IPS-15b (cell line): Measurements from ENCODE around the gene CFAP69.
A peak's percentile ranks its signal among the peaks of the same experiment; 100 is the strongest.
"Not testable (repeated sequence)": the region's sequence is repeated elsewhere in the genome, so short reads cannot be mapped to it uniquely, and the experiment has no call there.

Experiments used
- H3K27me3 ChIP-seq: one replicate; pipeline ENCODE4 v1.6.1; 2013; ENCODE audit warnings: low read length; ENCODE audit not compliant: control insufficient read depth, insufficient read depth
- H3K36me3 ChIP-seq: one replicate; pipeline ENCODE4 v1.6.1; 2013; ENCODE audit warnings: low read length; ENCODE audit not compliant: control insufficient read depth, insufficient read depth
- H3K4me1 ChIP-seq: one replicate; pipeline ENCODE4 v1.6.1; 2013; ENCODE audit warnings: mild to moderate bottlenecking, low read length; ENCODE audit not compliant: control insufficient read depth, insufficient read depth
- H3K4me3 ChIP-seq: one replicate; pipeline ENCODE4 v1.5.1; 2013; ENCODE audit warnings: low read depth, low read length
- H3K9ac ChIP-seq: one replicate; pipeline ENCODE4 v1.6.1; 2013; ENCODE audit warnings: low read depth, mild to moderate bottlenecking, low read length
- H3K9me3 ChIP-seq: one replicate; pipeline ENCODE4 v1.6.1; 2013; ENCODE audit warnings: mild to moderate bottlenecking, low read length; ENCODE audit not compliant: control insufficient read depth, insufficient read depth

CFAP69 gene

DNA sequence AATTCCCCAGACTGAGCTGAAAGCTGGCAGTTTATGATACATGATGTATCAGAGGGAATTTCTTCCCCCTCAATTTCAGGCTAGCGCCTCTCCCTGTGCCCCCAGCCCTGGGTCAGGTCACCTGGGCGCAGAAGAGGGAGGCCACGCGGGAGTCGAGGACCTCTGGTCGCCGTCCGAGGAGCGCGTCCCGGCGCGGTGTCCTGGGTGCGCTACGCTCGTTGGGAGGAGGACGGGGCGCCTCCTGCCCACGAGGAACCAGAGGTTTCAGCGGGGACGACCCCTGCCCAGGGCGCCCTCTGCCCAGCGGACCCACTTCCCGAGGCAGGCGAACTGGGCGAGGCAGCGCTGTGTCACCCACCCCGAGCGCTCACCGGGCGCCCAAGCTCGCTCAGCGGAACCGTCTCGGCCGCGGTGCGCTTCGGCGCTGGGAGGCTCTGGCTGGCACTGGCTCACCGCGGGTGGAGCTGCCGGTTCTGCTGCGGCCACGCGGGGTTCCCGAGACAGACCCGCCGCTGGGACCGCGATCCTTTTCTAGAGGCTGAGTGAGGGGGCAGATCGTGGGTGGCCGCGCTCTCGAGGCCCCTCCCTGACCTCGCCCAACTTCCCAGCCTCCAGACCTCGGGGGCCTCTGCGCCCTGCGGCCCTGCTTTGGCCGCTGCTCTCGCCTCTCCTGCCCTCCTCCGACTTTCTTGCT, 76.0 kb downstream of the CFAP69 start, which contains the start of gene FAM237B:
TSS of gene FAM237B (minus strand) at position 504 of the 694 bp plus-strand sequence. CDS start 1,556 bp downstream, outside the sequence.
- H3K4me1 ChIP-seq = no peaks in the 10 kb centered on the region
- H3K9ac ChIP-seq = no peak within 1 kb of the TSS
- no peaks in the 10 kb centered on the region for H3K36me3 ChIP-seq
- H3K9me3 ChIP-seq = no peaks in the 10 kb centered on the region
- peak within 1 kb of the TSS; percentile 58 for H3K4me3 ChIP-seq
- H3K27me3 ChIP-seq = peaks cover 48% of the 10 kb centered on the region

DNA sequence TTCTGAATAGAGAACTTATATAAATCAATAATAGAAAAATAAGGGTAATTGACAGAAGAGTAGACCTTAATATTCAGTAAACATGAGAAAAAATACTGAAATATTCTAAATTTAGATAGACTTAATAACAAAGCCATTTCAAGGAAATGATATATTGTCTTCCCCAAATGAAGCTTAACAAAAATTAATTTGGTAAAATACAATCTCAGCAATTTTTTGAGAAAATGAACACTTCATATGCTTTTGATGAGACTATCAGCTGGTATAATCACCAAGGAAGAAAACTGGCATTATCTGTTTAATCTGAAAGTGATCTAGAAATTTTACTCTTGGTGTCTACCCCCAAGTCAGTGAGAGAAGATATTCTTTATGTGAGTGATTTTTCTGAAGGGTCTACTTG, 77.9 kb downstream of the CFAP69 start:
- Histone ChIP-seq H3K4me3 (no peak overlapping the region), H3K4me1 (no peaks in the 10 kb centered on the region), H3K36me3 (no peaks in the 10 kb centered on the region), H3K9me3 (no peaks in the 10 kb centered on the region), H3K27me3 (peaks cover 48% of the 10 kb centered on the region), H3K9ac (no peak overlapping the region)

DNA sequence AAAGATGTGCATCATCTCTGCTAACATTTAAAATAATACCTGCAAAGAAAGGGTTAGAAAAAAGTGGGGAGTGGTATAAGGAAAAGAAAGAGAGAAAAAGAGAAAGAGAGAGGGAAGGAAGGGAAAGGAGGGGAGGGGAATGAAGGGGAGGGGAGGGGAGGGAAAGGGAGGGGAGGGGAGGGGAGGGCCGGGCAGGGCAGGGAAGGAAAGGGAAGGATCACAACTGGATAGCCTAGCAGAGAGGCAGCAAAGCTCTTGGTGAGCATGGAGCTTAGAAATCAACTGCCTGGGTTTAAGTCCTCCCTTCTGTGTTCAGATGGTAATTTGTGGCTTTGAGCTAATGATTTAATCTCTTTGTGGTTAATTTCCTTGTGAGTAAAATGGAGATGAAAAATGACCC, 81.5 kb downstream of the CFAP69 start:
- Histone ChIP-seq H3K27me3 (peaks cover 21% of the 10 kb centered on the region), H3K9me3 (no peaks in the 10 kb centered on the region), H3K4me1 (no peaks in the 10 kb centered on the region), H3K9ac (no peak overlapping the region), H3K36me3 (no peaks in the 10 kb centered on the region), H3K4me3 (no peak overlapping the region)

DNA sequence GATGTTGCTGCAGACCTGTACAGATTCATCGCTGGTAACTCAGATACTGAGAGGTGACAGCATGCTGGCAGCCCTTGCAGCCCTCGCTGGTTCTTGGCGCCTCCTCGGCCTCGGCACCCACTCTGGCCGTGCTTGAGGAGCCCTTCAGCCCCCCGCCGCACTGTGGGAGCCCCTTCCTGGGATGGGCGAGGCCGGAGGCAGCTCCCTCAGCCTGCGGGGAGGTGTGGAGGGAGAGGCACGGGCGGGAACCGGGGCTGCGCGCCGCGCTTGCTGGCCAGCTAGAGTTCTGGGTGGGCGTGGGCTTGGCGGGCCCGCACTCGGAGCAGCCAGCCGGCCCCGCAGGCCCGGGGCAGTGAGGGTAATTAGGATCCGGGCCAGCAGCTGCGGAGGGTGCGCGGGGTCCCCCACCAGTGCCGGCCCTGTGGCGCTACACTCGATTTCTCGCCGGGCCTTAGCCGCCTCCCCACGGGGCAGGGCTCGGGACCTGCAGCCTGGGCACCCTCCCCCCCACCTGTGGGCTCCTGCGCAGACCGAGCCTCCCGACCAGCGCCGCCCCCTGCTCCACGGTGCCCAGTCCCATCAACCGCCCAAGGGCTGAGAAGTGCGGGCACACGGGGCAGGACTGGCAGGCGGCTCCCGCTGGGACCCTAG, 89.3 kb downstream of the CFAP69 start:
- Histone ChIP-seq H3K9me3 (no peaks in the 10 kb centered on the region), H3K27me3 (no peaks in the 10 kb centered on the region), H3K4me1 (no peaks in the 10 kb centered on the region), H3K4me3 (no peak overlapping the region), H3K36me3 (no peaks in the 10 kb centered on the region), H3K9ac (no peak overlapping the region)

DNA sequence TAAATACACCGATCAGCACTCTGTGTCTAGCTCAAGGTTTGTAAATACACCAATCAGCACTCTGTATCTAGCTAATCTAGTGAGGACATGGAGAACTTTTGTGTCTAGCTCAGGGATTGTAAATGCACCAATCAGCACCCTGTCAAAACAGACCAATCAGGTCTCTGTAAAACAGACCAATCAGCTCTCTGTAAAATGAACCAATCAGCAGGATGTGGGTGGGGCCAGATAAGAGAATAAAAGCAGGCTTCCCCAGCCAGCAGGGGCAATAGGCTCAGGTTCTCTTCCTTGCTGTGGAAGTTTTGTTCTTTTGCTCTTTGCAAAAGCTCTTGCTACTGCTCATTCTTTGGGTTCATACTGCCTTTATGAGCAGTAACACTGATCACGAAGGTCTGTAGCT, 90.0 kb downstream of the CFAP69 start:
- H3K27me3 ChIP-seq, H3K4me1 ChIP-seq, H3K4me3 ChIP-seq, H3K9me3 ChIP-seq, H3K9ac ChIP-seq, H3K36me3 ChIP-seq: not testable (repeated sequence)

DNA sequence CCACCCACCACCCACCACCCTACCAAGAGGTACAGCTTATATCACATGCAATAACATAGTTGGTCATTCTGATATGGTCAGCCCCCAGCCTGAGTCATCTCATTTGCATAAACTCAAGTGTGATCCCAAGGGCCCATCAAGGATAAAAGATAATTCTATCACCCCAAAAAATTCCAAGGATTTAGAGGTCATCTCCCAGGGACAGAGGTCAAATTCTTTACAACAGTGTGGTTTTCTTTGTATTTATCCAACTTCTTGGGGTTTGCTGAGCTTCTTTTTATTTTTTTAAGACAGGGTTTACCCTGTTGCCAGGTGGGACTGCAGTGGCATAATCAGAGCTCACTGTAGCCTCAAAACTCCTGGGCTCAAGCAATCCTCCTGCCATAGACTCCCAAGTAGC, 92.1 kb downstream of the CFAP69 start:
- Histone ChIP-seq H3K27me3 (no peaks in the 10 kb centered on the region), H3K9ac (no peak overlapping the region), H3K4me3 (no peak overlapping the region), H3K36me3 (no peaks in the 10 kb centered on the region), H3K4me1 (no peaks in the 10 kb centered on the region), H3K9me3 (no peaks in the 10 kb centered on the region)

DNA sequence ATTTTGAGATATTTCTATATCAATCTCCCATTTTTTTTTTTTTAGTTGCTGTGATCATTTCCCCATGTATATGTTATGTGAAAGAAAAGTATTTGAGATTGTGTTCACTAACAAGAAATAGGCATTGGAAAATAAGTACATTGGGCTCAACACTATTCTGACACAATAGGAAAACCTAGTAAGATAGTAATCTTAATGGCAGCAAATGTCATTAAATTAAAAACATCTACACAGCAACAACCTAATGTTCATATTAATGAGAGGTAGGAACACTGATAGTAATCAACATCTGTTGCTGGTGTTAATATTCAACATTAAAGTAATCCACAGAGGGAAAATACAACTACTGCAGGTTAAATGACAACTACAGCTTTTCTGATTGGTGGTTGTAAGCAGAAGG, 100.0 kb downstream of the CFAP69 start:
- no peaks in the 10 kb centered on the region for H3K27me3 ChIP-seq
- H3K4me1 ChIP-seq = no peaks in the 10 kb centered on the region
- no peaks in the 10 kb centered on the region for H3K36me3 ChIP-seq
- no peaks in the 10 kb centered on the region for H3K9me3 ChIP-seq
- H3K9ac ChIP-seq = no peak overlapping the region
- H3K4me3 ChIP-seq = no peak overlapping the region

DNA sequence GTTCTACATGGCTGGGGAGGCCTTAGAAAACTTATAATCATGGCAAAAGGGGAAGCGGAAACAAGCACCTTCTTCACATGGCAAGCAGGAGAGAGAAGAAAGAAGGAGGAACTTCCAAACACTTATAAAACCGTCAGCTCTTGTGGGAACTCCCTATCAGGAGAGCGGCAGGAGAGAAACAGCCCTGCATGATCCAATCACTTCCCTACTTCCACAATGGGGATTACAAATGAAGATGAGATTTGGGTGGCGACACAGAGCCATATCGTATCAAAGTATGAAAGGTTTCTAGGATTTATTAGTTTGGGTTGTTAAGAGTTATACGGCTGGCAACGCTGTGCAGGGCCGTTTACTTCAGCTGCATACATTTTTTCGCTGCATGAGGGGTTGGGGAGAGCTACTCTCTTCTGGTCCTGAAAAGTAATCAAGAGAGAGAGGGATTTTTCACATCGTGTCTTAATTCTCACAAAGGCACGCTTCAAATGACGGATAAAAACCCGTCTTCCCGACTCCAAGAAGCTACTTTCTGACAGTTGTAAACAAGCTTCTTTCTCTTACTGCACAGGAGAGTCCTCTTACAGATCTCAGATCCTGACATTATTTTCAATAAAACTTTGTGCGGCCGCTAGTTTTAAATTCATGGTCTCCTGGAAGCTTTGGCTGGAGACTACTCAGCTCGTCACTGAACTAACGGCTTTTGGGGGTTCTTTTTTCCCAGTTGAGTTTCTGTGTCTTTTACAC, 100.8 kb downstream of the CFAP69 start:
- no peaks in the 10 kb centered on the region for H3K4me1 ChIP-seq
- H3K4me3 ChIP-seq = peak overlapping the region; percentile 99
- no peaks in the 10 kb centered on the region for H3K27me3 ChIP-seq
- H3K9ac ChIP-seq = peak overlapping the region; percentile 97
- H3K9me3 ChIP-seq = no peaks in the 10 kb centered on the region
- H3K36me3 ChIP-seq = no peaks in the 10 kb centered on the region

DNA sequence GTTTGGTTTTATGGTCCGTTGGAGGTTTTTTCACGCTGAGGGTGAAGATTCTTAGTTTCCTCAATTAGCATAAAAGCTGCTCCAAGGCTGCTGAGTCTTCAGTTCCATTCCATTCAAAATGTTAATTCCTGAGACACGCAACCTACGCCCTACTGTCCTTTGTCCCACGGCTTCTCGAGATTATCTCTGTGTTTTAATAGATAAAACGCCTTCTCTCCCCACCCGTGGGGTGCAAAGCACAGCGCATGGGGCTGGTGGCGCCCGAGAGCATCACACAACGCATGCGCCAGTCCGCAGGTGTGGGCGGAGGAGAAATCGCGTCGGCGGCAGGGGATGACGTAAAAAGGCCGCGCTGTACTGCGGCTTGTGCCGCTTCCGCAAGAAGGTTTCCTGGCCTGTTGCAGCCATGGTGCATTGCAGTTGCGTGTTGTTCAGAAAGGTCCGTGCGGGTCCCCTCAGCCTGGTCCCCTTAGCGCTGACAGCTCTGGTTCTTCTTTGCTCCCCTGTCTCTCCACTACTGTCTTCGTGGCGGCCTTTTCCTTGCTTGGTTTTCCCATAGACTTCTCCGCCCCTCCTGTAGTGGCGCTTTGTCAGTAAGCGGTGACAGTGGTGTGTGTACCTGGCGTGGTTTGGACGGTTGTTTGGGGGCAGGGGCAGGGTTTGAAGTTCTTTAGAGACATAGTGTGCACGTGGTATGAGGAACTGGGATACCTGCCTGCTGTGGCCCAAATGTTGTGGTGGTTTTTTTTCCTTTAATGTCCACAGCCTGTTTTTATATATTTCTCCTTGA, 101.6 kb downstream of the CFAP69 start, which contains the start of gene GTPBP10:
TSS of gene GTPBP10 (plus strand) at position 381 of the 790 bp plus-strand sequence. CDS start at position 407, 26 bp downstream.
- Histone ChIP-seq H3K36me3 (no peaks in the 10 kb centered on the region), H3K9me3 (no peaks in the 10 kb centered on the region), H3K9ac (peak within 1 kb of the TSS; percentile 97), H3K4me3 (peak within 1 kb of the TSS; percentile 99), H3K4me1 (no peaks in the 10 kb centered on the region), H3K27me3 (no peaks in the 10 kb centered on the region)

DNA sequence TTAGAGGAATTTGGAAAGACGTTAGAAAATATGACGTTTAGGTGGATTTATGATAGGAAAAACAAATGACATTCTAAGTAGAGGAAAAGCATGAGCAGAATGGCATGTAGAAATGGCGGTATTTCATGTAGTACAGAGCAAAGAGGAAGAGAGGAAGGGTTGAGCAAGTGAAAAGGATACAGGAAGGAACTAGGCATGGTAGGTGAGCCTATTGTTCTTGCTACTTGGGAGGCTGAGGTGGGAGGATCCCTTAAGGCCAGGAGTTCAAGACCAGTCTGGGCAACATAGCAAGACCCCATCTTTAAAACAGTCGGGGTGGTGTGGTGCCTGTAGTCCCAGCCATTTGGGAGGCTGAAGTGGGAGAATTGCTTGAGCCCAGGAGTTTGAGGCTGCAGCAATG, 102.8 kb downstream of the CFAP69 start:
- no peak overlapping the region for H3K9ac ChIP-seq
- no peaks in the 10 kb centered on the region for H3K36me3 ChIP-seq
- H3K9me3 ChIP-seq = no peaks in the 10 kb centered on the region
- H3K4me1 ChIP-seq = no peaks in the 10 kb centered on the region
- H3K27me3 ChIP-seq = no peaks in the 10 kb centered on the region
- peak overlapping the region; percentile 99 for H3K4me3 ChIP-seq

DNA sequence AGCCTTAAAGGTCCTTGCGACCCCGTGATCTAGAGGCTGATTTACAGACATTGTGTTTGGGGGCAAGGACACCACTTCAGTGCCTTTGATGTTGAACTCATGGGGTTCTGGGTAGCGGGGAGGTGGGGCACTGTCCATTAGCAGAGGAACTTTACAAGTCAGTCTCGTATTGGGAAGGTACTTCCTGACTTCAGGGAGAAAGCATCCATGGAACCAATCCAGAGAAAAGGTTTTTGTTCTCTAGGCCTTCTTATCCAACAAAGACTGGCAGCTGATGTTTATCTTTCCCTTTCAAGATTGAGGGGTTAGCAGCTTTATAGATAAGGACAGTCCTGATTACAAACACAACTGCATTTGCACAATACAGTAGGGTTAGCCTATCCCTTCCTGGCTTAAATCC, 104.3 kb downstream of the CFAP69 start:
- H3K36me3 ChIP-seq = no peaks in the 10 kb centered on the region
- H3K27me3 ChIP-seq = no peaks in the 10 kb centered on the region
- no peaks in the 10 kb centered on the region for H3K4me1 ChIP-seq

More for the DNA sequence above, 104.3 kb downstream of the CFAP69 start:
- no peak overlapping the region for H3K4me3 ChIP-seq
- no peaks in the 10 kb centered on the region for H3K9me3 ChIP-seq
- no peak overlapping the region for H3K9ac ChIP-seq
